ENCODE measurements around the gene ARPC5.

ARPC5 gene

GRCh38 chr1:183586926-183587325 lies 48.7 kb downstream of the ARPC5 start:
- H3K9me3 ChIP-seq (ENCODE audit: low read length), result no peaks in the 10 kb centered on the region
- H4K20me1 ChIP-seq (ENCODE audit: insufficient read depth, low read length), result no peaks in the 10 kb centered on the region
- H3K27ac ChIP-seq (ENCODE audit: low read depth, low read length, poor library complexity, severe bottlenecking), result no peak overlapping the region
- H3K4me3 ChIP-seq (ENCODE audit: low read depth, low read length, poor library complexity, severe bottlenecking), result no peak overlapping the region
- no peak overlapping the region for H3K9ac ChIP-seq (ENCODE audit: low read length)
- no peaks in the 10 kb centered on the region for H3K9me2 ChIP-seq (ENCODE audit: low read depth, low read length)
- peaks cover 6% of the 10 kb centered on the region for H3K4me1 ChIP-seq (ENCODE audit: insufficient read depth, low read length, severe bottlenecking)
- H3K36me3 ChIP-seq (ENCODE audit: insufficient read depth, low read length), result no peaks in the 10 kb centered on the region
- no peaks in the 10 kb centered on the region for H3K27me3 ChIP-seq (ENCODE audit: insufficient read depth, low read length)
- H3F3A ChIP-seq (ENCODE audit: insufficient read depth, low read length), result no peaks in the 10 kb centered on the region
- no peak overlapping the region for H2AFZ ChIP-seq (ENCODE audit: low read length)
- H3K79me2 ChIP-seq (ENCODE audit: insufficient read depth, low read length), result no peaks in the 10 kb centered on the region
- TF ChIP-seq EZH2 (IDR thresholded peaks at IDR 0.05; ENCODE audit: borderline replicate concordance, low read length), result no peak
- TF ChIP-seq CTCF (IDR thresholded peaks at IDR 0.05; ENCODE audit: low read length), result no peak
- no peak overlapping the region for H3K4me2 ChIP-seq (ENCODE audit: low read length)

- no peaks in the 10 kb centered on the region for H4K20me1 ChIP-seq (ENCODE audit: insufficient read depth, low read length)
- H3K4me2 ChIP-seq (ENCODE audit: low read length), result no peak overlapping the region
- H3K79me2 ChIP-seq (ENCODE audit: insufficient read depth, low read length), result no peaks in the 10 kb centered on the region
- H3K9me3 ChIP-seq (ENCODE audit: low read length), result no peaks in the 10 kb centered on the region
- H3K9ac ChIP-seq (ENCODE audit: low read length), result no peak overlapping the region
- H3F3A ChIP-seq (ENCODE audit: insufficient read depth, low read length), result no peaks in the 10 kb centered on the region
- no peaks in the 10 kb centered on the region for H3K9me2 ChIP-seq (ENCODE audit: low read depth, low read length)
- no peak overlapping the region for H3K4me3 ChIP-seq (ENCODE audit: low read depth, low read length, poor library complexity, severe bottlenecking)
- no peak for TF ChIP-seq EZH2 (IDR thresholded peaks at IDR 0.05; ENCODE audit: borderline replicate concordance, low read length)
- no peak for TF ChIP-seq CTCF (IDR thresholded peaks at IDR 0.05; ENCODE audit: low read length)
- no peak overlapping the region for H3K27ac ChIP-seq (ENCODE audit: low read depth, low read length, poor library complexity, severe bottlenecking)
- no peaks in the 10 kb centered on the region for H3K36me3 ChIP-seq (ENCODE audit: insufficient read depth, low read length)
- peaks cover 6% of the 10 kb centered on the region for H3K4me1 ChIP-seq (ENCODE audit: insufficient read depth, low read length, severe bottlenecking)
- no peak overlapping the region for H2AFZ ChIP-seq (ENCODE audit: low read length)
- no peaks in the 10 kb centered on the region for H3K27me3 ChIP-seq (ENCODE audit: insufficient read depth, low read length)
These were observed 49.1 kb downstream of the ARPC5 start for GRCh38 chr1:183586455-183586854.

- no peak overlapping the region for H2AFZ ChIP-seq (ENCODE audit: low read length)
- H3K27ac ChIP-seq (ENCODE audit: low read depth, low read length, poor library complexity, severe bottlenecking), result no peak overlapping the region
- H3K9me2 ChIP-seq (ENCODE audit: low read depth, low read length), result no peaks in the 10 kb centered on the region
- H3K9ac ChIP-seq (ENCODE audit: low read length), result no peak overlapping the region
- no peak for TF ChIP-seq EZH2 (IDR thresholded peaks at IDR 0.05; ENCODE audit: borderline replicate concordance, low read length)
- TF ChIP-seq CTCF (IDR thresholded peaks at IDR 0.05; ENCODE audit: low read length), result no peak
- no peaks in the 10 kb centered on the region for H3K79me2 ChIP-seq (ENCODE audit: insufficient read depth, low read length)
- no peaks in the 10 kb centered on the region for H3F3A ChIP-seq (ENCODE audit: insufficient read depth, low read length)
- no peak overlapping the region for H3K4me2 ChIP-seq (ENCODE audit: low read length)
- H3K27me3 ChIP-seq (ENCODE audit: insufficient read depth, low read length), result no peaks in the 10 kb centered on the region
- no peaks in the 10 kb centered on the region for H4K20me1 ChIP-seq (ENCODE audit: insufficient read depth, low read length)
- H3K9me3 ChIP-seq (ENCODE audit: low read length), result no peaks in the 10 kb centered on the region
- H3K36me3 ChIP-seq (ENCODE audit: insufficient read depth, low read length), result no peaks in the 10 kb centered on the region
- H3K4me1 ChIP-seq (ENCODE audit: insufficient read depth, low read length, severe bottlenecking), result peaks cover 3% of the 10 kb centered on the region
- no peak overlapping the region for H3K4me3 ChIP-seq (ENCODE audit: low read depth, low read length, poor library complexity, severe bottlenecking)
These were observed 50.5 kb downstream of the ARPC5 start for GRCh38 chr1:183585038-183585437.

Data from OCI-LY1 (cell line).